HL-60 (cell line): ENCODE measurements around the gene ZFYVE28.

Experiments
- DNase-seq, 2 experiments: peaks; one replicate each; pipeline ENCODE4 v3.0.0-alpha.2; 2010 to 2020; ENCODE audit warnings: low read depth in 1 of 2, low spot score in 1 of 2
- H3K27ac ChIP-seq: fragments of 250-450 bp; sonication (Bioruptor Pico); replicated peaks from 2 replicates; pipeline ENCODE4 v1.5.1; 2020; ENCODE audit warnings: mild to moderate bottlenecking, moderate library complexity
- H3K27me3 ChIP-seq: fragments of 250-450 bp; sonication (Bioruptor Pico); 2 replicates; pipeline ENCODE4 v1.5.1; 2021; ENCODE audit warnings: mild to moderate bottlenecking, moderate library complexity; ENCODE audit not compliant: insufficient read depth, poor library complexity, severe bottlenecking
- H3K4me3 ChIP-seq: replicated peaks from 2 replicates; pipeline ENCODE4 v1.5.1; 2011; ENCODE audit warnings: mild to moderate bottlenecking, control low read depth, low read length; ENCODE audit not compliant: insufficient read depth
- CTCF ChIP-seq: IDR thresholded peaks from one replicate; pipeline ENCODE4 v1.5.1; 2011; ENCODE audit warnings: low read length, control low read depth, inconsistent platforms; ENCODE audit not compliant: insufficient read depth
- GABPA ChIP-seq: IDR thresholded peaks from 2 replicates; pipeline ENCODE4 v1.6.1; 2012; ENCODE audit warnings: low read depth
- POLR2AphosphoS5 ChIP-seq: IDR thresholded peaks from 2 replicates; pipeline ENCODE4 v1.6.1; 2012; ENCODE audit warnings: low read depth
- SPI1 ChIP-seq: IDR thresholded peaks from 2 replicates; pipeline ENCODE4 v1.6.1; 2012; ENCODE audit warnings: low read depth, mild to moderate bottlenecking, borderline replicate concordance
- TF ChIP-seq, protein P1 (sequence below): IDR thresholded peaks from 2 replicates; pipeline ENCODE4 v1.6.1; 2012; ENCODE audit warnings: low read depth; ENCODE audit not compliant: insufficient replicate concordance

ZFYVE28 gene

GRCh38 chr4:2408401-2408958 is 10.0 kb downstream of the ZFYVE28 start:
- Histone ChIP-seq H3K27me3 (no peaks in the 10 kb centered on the region), H3K4me3 (no peak overlapping the region), H3K27ac (no peak overlapping the region)
- TF ChIP-seq CTCF (no peak), POLR2AphosphoS5 (no peak), GABPA (no peak), SPI1 (no peak)
- TF ChIP-seq, protein P1, sequence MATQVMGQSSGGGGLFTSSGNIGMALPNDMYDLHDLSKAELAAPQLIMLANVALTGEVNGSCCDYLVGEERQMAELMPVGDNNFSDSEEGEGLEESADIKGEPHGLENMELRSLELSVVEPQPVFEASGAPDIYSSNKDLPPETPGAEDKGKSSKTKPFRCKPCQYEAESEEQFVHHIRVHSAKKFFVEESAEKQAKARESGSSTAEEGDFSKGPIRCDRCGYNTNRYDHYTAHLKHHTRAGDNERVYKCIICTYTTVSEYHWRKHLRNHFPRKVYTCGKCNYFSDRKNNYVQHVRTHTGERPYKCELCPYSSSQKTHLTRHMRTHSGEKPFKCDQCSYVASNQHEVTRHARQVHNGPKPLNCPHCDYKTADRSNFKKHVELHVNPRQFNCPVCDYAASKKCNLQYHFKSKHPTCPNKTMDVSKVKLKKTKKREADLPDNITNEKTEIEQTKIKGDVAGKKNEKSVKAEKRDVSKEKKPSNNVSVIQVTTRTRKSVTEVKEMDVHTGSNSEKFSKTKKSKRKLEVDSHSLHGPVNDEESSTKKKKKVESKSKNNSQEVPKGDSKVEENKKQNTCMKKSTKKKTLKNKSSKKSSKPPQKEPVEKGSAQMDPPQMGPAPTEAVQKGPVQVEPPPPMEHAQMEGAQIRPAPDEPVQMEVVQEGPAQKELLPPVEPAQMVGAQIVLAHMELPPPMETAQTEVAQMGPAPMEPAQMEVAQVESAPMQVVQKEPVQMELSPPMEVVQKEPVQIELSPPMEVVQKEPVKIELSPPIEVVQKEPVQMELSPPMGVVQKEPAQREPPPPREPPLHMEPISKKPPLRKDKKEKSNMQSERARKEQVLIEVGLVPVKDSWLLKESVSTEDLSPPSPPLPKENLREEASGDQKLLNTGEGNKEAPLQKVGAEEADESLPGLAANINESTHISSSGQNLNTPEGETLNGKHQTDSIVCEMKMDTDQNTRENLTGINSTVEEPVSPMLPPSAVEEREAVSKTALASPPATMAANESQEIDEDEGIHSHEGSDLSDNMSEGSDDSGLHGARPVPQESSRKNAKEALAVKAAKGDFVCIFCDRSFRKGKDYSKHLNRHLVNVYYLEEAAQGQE = no peak
- no peak for DNase-seq

GRCh38 chr4:2407991-2408342 is 10.5 kb downstream of the ZFYVE28 start:
- Histone ChIP-seq H3K4me3 (no peak overlapping the region), H3K27ac (no peak overlapping the region), H3K27me3 (no peaks in the 10 kb centered on the region)
- TF ChIP-seq POLR2AphosphoS5 = no peak
- TF ChIP-seq CTCF = no peak
- no peak for TF ChIP-seq SPI1
- no peak for TF ChIP-seq GABPA
- TF ChIP-seq, protein P1 = no peak
- DNase-seq = no peak

- H3K27ac ChIP-seq = no peak overlapping the region
- no peak overlapping the region for H3K4me3 ChIP-seq
- TF ChIP-seq GABPA = no peak
- no peak for TF ChIP-seq POLR2AphosphoS5
- TF ChIP-seq SPI1 = no peak
- TF ChIP-seq, protein P1 = no peak
- TF ChIP-seq CTCF = no peak
- DNase-seq = no peak
- H3K27me3 ChIP-seq = no peaks in the 10 kb centered on the region
Measured at GRCh38 chr4:2406920-2407319, 11.5 kb downstream of the ZFYVE28 start.
